Activated T-cell treated with anti-CD3 and anti-CD28 coated beads, Interleukin-2, amount 50 U/mL, for 72 hours (primary cell): ENCODE data around the gene TOP3A. TPM values are rescaled to one million over a fixed set of nuclear protein-coding genes. Genes with fewer than 3 reads are reported as not detected.

Source experiments
- ATAC-seq, 2 donors: fragments of 150-1000 bp; cut with Tn5 transposase; replicated peaks in 1 of 2; 2 replicates each; pipeline ENCODE4 v1.10.0; 2021; ENCODE audit warnings: moderate library complexity in 2 of 2, mild to moderate bottlenecking in 1 of 2
- DNase-seq, 2 donors: peaks; one replicate each; pipeline ENCODE4 v3.0.0; 2021 to 2022; ENCODE audit warnings: mixed read lengths in 1 of 2
- H3K27ac Mint-ChIP-seq: one replicate; pipeline ENCODE4 v1.8.0; 2022; ENCODE audit warnings: mild to moderate bottlenecking, moderate library complexity, mixed read lengths
- H3K27me3 Mint-ChIP-seq: one replicate; pipeline ENCODE4 v1.8.0; 2022; ENCODE audit warnings: low read depth, mixed read lengths
- H3K36me3 Mint-ChIP-seq, 2 donors: one replicate each; pipeline ENCODE4 v1.8.0; 2022; ENCODE audit warnings: mixed read lengths in 2 of 2, mild to moderate bottlenecking in 1 of 2; ENCODE audit not compliant: insufficient read depth in 2 of 2
- H3K4me1 Mint-ChIP-seq: one replicate; pipeline ENCODE4 v1.8.0; 2022; ENCODE audit warnings: low read depth, mixed read lengths
- H3K4me3 Mint-ChIP-seq, 2 donors: one replicate each; pipeline ENCODE4 v1.8.0; 2022; ENCODE audit warnings: mild to moderate bottlenecking in 2 of 2, mixed read lengths in 2 of 2, moderate library complexity in 2 of 2
- H3K9me3 Mint-ChIP-seq, 2 donors: one replicate each; pipeline ENCODE4 v1.8.0; 2022; ENCODE audit warnings: mixed read lengths in 2 of 2
- total RNA-seq, 2 donors: library from RNA; stranded (reverse); gene quantifications; one replicate each; pipeline ENCODE4 v1.2.3, GENCODE V29; 2022

TOP3A gene
- total RNA-seq, 2 donors from 2014 or later = 72.0 to 90.6 TPM

- no peak for DNase-seq
- ATAC-seq = no peak
- peaks cover 18% of the 10 kb centered on the region for H3K4me1 Mint-ChIP-seq
- H3K4me3 Mint-ChIP-seq = no peak overlapping the region
- no peaks in the 10 kb centered on the region for H3K9me3 Mint-ChIP-seq
- H3K36me3 Mint-ChIP-seq = no peaks in the 10 kb centered on the region
- no peak overlapping the region for H3K27ac Mint-ChIP-seq
- H3K27me3 Mint-ChIP-seq = no peaks in the 10 kb centered on the region
These were observed 78.3 kb downstream of the TOP3A start for GRCh38 chr17:18236494-18236893.

GRCh38 chr17:18235743-18236256 lies 79.0 kb downstream of the TOP3A start:
- Mint-ChIP-seq H3K4me1 (peaks cover 18% of the 10 kb centered on the region), H3K27me3 (no peaks in the 10 kb centered on the region), H3K9me3 (no peaks in the 10 kb centered on the region), H3K36me3 (no peaks in the 10 kb centered on the region), H3K27ac (peak overlapping the region; percentile 88), H3K4me3 (peak overlapping the region; percentile 37 to 49)
- peak; percentile 73 to 80 for ATAC-seq
- peak; percentile 51 to 54 for DNase-seq

GRCh38 chr17:18234853-18235380 lies 79.9 kb downstream of the TOP3A start:
- H3K36me3 Mint-ChIP-seq = no peaks in the 10 kb centered on the region
- no peak for ATAC-seq

GRCh38 chr17:18233803-18234518 lies 80.8 kb downstream of the TOP3A start:
- ATAC-seq (no peak), DNase-seq (no peak)
- no peaks in the 10 kb centered on the region for H3K27me3 Mint-ChIP-seq
- no peak overlapping the region for H3K27ac Mint-ChIP-seq
- H3K4me1 Mint-ChIP-seq = peaks cover 18% of the 10 kb centered on the region
- H3K9me3 Mint-ChIP-seq = no peaks in the 10 kb centered on the region
- no peak overlapping the region for H3K4me3 Mint-ChIP-seq
- H3K36me3 Mint-ChIP-seq = no peaks in the 10 kb centered on the region

More at GRCh38 chr17:18234853-18235380, 79.9 kb downstream of the TOP3A start:
- Mint-ChIP-seq H3K27me3 (no peaks in the 10 kb centered on the region), H3K9me3 (no peaks in the 10 kb centered on the region), H3K27ac (no peak overlapping the region), H3K4me1 (peaks cover 18% of the 10 kb centered on the region), H3K4me3 (no peak overlapping the region)
- DNase-seq = no peak

- DNase-seq = no peak
- Mint-ChIP-seq H3K4me3 (no peak overlapping the region), H3K9me3 (no peaks in the 10 kb centered on the region), H3K27ac (no peak overlapping the region), H3K27me3 (no peaks in the 10 kb centered on the region), H3K4me1 (peaks cover 34% of the 10 kb centered on the region), H3K36me3 (no peaks in the 10 kb centered on the region)
- ATAC-seq = no peak
These were observed 83.6 kb downstream of the TOP3A start for GRCh38 chr17:18231164-18231563.

- no peak for DNase-seq
- H3K9me3 Mint-ChIP-seq = no peaks in the 10 kb centered on the region
- peaks cover 2% of the 10 kb centered on the region in 2 donors for H3K36me3 Mint-ChIP-seq
These were observed 84.3 kb downstream of the TOP3A start for GRCh38 chr17:18230288-18231141.

GRCh38 chr17:18229771-18230170 lies 85.0 kb downstream of the TOP3A start:
- Mint-ChIP-seq H3K27ac (no peak overlapping the region), H3K4me3 (no peak overlapping the region), H3K9me3 (no peaks in the 10 kb centered on the region), H3K4me1 (peaks cover 25% of the 10 kb centered on the region), H3K27me3 (no peaks in the 10 kb centered on the region), H3K36me3 (peaks cover 2% of the 10 kb centered on the region in 2 donors)
- ATAC-seq (no peak), DNase-seq (no peak)

More at GRCh38 chr17:18230288-18231141, 84.3 kb downstream of the TOP3A start:
- Mint-ChIP-seq H3K4me3 (no peak overlapping the region), H3K27ac (no peak overlapping the region), H3K4me1 (peaks cover 32% of the 10 kb centered on the region), H3K27me3 (no peaks in the 10 kb centered on the region)
- no peak for ATAC-seq

GRCh38 chr17:18229254-18229653 lies 85.5 kb downstream of the TOP3A start:
- Mint-ChIP-seq H3K36me3 (peaks cover 2% of the 10 kb centered on the region in 2 donors), H3K27me3 (no peaks in the 10 kb centered on the region), H3K27ac (no peak overlapping the region), H3K4me3 (no peak overlapping the region), H3K9me3 (no peaks in the 10 kb centered on the region), H3K4me1 (peaks cover 23% of the 10 kb centered on the region)
- DNase-seq = no peak
- no peak for ATAC-seq

GRCh38 chr17:18228176-18228682 lies 86.6 kb downstream of the TOP3A start:
- ATAC-seq (no peak), DNase-seq (no peak)
- Mint-ChIP-seq H3K4me1 (peaks cover 23% of the 10 kb centered on the region), H3K4me3 (no peak overlapping the region), H3K27me3 (no peaks in the 10 kb centered on the region), H3K9me3 (no peaks in the 10 kb centered on the region), H3K27ac (no peak overlapping the region), H3K36me3 (peaks cover 2% of the 10 kb centered on the region in 2 donors)

- H3K27me3 Mint-ChIP-seq = no peaks in the 10 kb centered on the region
- H3K4me1 Mint-ChIP-seq = peaks cover 23% of the 10 kb centered on the region
- no peaks in the 10 kb centered on the region for H3K9me3 Mint-ChIP-seq
- ATAC-seq (no peak), DNase-seq (no peak)
- H3K27ac Mint-ChIP-seq = no peak overlapping the region
- no peak overlapping the region for H3K4me3 Mint-ChIP-seq
- H3K36me3 Mint-ChIP-seq = peaks cover 2% of the 10 kb centered on the region in 2 donors
These were observed 87.2 kb downstream of the TOP3A start for GRCh38 chr17:18227635-18228034.

GRCh38 chr17:18226284-18226945 lies 88.4 kb downstream of the TOP3A start:
- peaks cover 23% of the 10 kb centered on the region for H3K4me1 Mint-ChIP-seq
- peaks cover 2% of the 10 kb centered on the region in 2 donors for H3K36me3 Mint-ChIP-seq
- ATAC-seq (no peak), DNase-seq (no peak)
- H3K27ac Mint-ChIP-seq = peak overlapping the region; percentile 5
- peak overlapping the region; percentile 87 to 95 for H3K4me3 Mint-ChIP-seq
- H3K27me3 Mint-ChIP-seq = no peaks in the 10 kb centered on the region
- no peaks in the 10 kb centered on the region for H3K9me3 Mint-ChIP-seq

- H3K36me3 Mint-ChIP-seq = peaks cover 2% of the 10 kb centered on the region in 2 donors
- no peaks in the 10 kb centered on the region for H3K9me3 Mint-ChIP-seq
- peaks cover 23% of the 10 kb centered on the region for H3K4me1 Mint-ChIP-seq
- peak overlapping the region; percentile 87 to 95 for H3K4me3 Mint-ChIP-seq
- H3K27me3 Mint-ChIP-seq = no peaks in the 10 kb centered on the region
- peak in 1 of 2 donors; percentile 10 for DNase-seq
- peak in 1 of 2 donors; percentile 52 for ATAC-seq
- peak overlapping the region; percentile 5 for H3K27ac Mint-ChIP-seq
These were observed 89.0 kb downstream of the TOP3A start for GRCh38 chr17:18225642-18226283.
